Vagina (tissue), 2 donors: Measurements from ENCODE around the gene CACNA1H. TPM values are rescaled to one million over a fixed set of nuclear protein-coding genes. Genes with fewer than 3 reads are reported as not detected.

Source experiments
- DNase-seq, 2 donors: peaks; one replicate each; pipeline ENCODE4 v3.0.0-alpha.2; 2017; ENCODE audit errors: extremely low spot score in 2 of 2
- H3K27ac ChIP-seq: fragments of 200-600 bp; sonication (generic); one replicate; pipeline ENCODE4 v1.5.1; 2019
- H3K27me3 ChIP-seq: fragments of 200-600 bp; sonication (generic); one replicate; pipeline ENCODE4 v1.5.1; 2019
- H3K36me3 ChIP-seq, 2 donors: fragments of 200-600 bp; sonication (generic); one replicate each; pipeline ENCODE4 v1.5.1; 2017 to 2019
- H3K4me1 ChIP-seq: fragments of 200-600 bp; sonication (generic); one replicate; pipeline ENCODE4 v1.5.1; 2019
- H3K4me3 ChIP-seq, 2 donors: fragments of 200-600 bp; sonication (generic); 1 replicate in 1 of 2; 2 replicates in 1 of 2; pipeline ENCODE4 v1.5.1; 2016 to 2019
- H3K9me3 ChIP-seq: fragments of 200-600 bp; sonication (generic); one replicate; pipeline ENCODE4 v1.5.1; 2019
- CTCF ChIP-seq, 3 experiments: fragments of 450-650 bp in 2 of 3; fragments of 200-600 bp in 1 of 3; sonication (generic) in 1 of 3; IDR thresholded peaks; one replicate each; pipeline ENCODE4 v1.5.1; 2017 to 2019; ENCODE audit warnings: antibody characterized with exemption in 3 of 3, mild to moderate bottlenecking in 2 of 3, moderate library complexity in 2 of 3
- POLR2A ChIP-seq, 2 donors: fragments of 450-650 bp; IDR thresholded peaks; one replicate each; pipeline ENCODE4 v1.6.1; 2017; ENCODE audit warnings: antibody characterized with exemption in 2 of 2, mild to moderate bottlenecking in 2 of 2, moderate library complexity in 2 of 2
- POLR2AphosphoS5 ChIP-seq, 2 donors: sonication (generic); formaldehyde crosslinking; IDR thresholded peaks; one replicate each; pipeline ENCODE4 v1.9.0; 2017; ENCODE audit warnings: antibody characterized with exemption in 2 of 2, mild to moderate bottlenecking in 2 of 2, low read depth in 1 of 2; ENCODE audit not compliant: insufficient read depth in 1 of 2
- intact Hi-C: fragments of 100-400 bp; cut with DNase I; formaldehyde crosslinking; loops from one replicate; pipeline ENCODE4 v1.15.1; 2023
- total RNA-seq: library from RNA; depleted of rRNA; stranded (reverse); fragments of >200 nt; gene quantifications from one replicate; pipeline ENCODE4 v1.2.3, GENCODE V29; 2016

The CACNA1H gene
- total RNA-seq, 1 donor from 2014 or later: 10.8 TPM

DNA sequence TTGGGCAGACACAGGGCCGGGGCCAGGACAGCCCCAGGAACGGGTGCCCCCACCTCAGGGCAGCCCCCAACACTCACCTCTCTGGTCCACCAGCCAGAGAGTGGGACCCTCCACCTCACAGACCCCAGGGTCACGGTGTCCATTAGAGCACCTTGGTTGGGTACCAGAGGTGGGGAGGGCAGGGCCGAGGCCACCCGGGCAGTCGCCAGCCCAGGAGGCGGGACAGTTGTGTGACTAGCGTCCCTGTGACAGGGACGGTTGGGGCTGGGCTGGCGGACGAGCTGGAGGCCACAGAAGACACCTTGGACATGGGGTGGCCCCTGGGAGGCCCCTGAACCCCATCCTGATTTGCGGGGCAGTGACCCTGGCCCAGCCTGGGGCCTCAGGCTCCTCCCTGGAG, 45.2 kb upstream of the CACNA1H start:
- Histone ChIP-seq H3K9me3 (no peaks in the 10 kb centered on the region), H3K27me3 (no peaks in the 10 kb centered on the region), H3K36me3 (no peaks in the 10 kb centered on the region), H3K27ac (no peak overlapping the region), H3K4me3 (no peak overlapping the region), H3K4me1 (peaks cover 16% of the 10 kb centered on the region)
- intact Hi-C loops: no loop called here
- no peak for TF ChIP-seq POLR2AphosphoS5 (IDR thresholded peaks at IDR 0.05; ENCODE audit: insufficient read depth in 1 of 2, low read depth in 1 of 2)
- no peak for TF ChIP-seq CTCF (IDR thresholded peaks at IDR 0.05)
- no peak for TF ChIP-seq POLR2A (IDR thresholded peaks at IDR 0.05)
- DNase-seq: no peak

DNA sequence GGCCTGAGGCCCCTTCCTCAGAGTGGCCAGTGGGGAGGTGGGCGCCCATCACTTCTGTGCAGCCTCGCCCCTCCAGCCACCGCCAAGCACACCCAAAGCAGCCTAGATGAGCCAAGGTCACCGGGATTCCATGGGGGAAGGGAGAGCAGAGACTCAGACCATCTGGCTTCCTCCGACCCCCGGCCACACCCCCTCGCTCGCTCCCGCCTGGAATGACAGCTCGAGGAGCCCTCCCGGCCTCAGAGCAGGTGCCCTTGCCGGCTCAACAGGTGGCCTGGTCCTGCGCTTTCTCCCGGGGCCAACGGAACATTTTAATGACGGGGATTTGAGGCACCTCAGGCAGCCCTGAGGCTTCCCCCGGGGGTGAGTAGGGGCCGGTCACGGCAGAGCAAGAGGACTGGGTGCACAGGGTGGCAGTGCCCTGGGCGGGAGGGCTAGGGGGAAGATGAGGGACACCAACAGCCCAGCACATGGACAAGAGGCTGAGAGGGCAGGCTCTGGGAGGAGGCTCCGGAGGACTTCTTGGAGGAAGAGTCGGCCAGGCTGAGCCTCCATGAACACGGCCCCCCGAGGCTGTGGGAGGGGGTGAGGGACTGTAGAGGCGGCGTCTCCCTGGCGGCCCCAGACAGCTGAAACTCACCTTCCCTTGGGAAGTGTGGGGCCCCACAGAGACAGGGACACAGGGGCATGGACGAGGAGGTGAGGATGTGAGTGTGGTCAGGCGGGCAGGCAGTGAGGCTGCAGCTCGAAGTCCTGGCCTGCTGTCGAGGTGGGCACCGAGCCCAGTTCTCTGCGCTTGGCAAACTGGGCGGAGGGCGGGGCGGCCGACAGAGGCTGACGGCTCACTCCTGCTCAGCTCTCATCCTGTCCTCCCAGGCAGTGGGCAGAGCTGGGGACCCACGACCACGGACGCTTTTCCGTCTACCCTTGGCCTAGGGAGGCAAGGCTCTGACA, 44.3 kb upstream of the CACNA1H start:
- Histone ChIP-seq H3K4me1 (peaks cover 10% of the 10 kb centered on the region), H3K36me3 (no peaks in the 10 kb centered on the region), H3K9me3 (no peaks in the 10 kb centered on the region), H3K4me3 (no peak overlapping the region), H3K27ac (no peak overlapping the region), H3K27me3 (no peaks in the 10 kb centered on the region)
- TF ChIP-seq POLR2AphosphoS5 (IDR thresholded peaks at IDR 0.05; ENCODE audit: insufficient read depth in 1 of 2, low read depth in 1 of 2): no peak
- TF ChIP-seq CTCF (IDR thresholded peaks at IDR 0.05): no peak
- no peak for TF ChIP-seq POLR2A (IDR thresholded peaks at IDR 0.05)
- DNase-seq: no peak
- intact Hi-C loops: no loop called here

- no peak overlapping the region for H3K4me3 ChIP-seq
- H3K9me3 ChIP-seq: no peaks in the 10 kb centered on the region
- H3K27ac ChIP-seq: no peak overlapping the region
- no peak for DNase-seq
- intact Hi-C loops: no loop called here
- peaks cover under 1% of the 10 kb centered on the region for H3K27me3 ChIP-seq
- no peaks in the 10 kb centered on the region for H3K36me3 ChIP-seq
- no peak for TF ChIP-seq POLR2AphosphoS5 (IDR thresholded peaks at IDR 0.05; ENCODE audit: insufficient read depth in 1 of 2, low read depth in 1 of 2)
- TF ChIP-seq POLR2A (IDR thresholded peaks at IDR 0.05): no peak
- TF ChIP-seq CTCF (IDR thresholded peaks at IDR 0.05): no peak
- H3K4me1 ChIP-seq: peaks cover 10% of the 10 kb centered on the region
Measured at GRCh38 chr16:1109648-1110047, 43.3 kb upstream of the CACNA1H start.

- no peak for DNase-seq
- no peak for TF ChIP-seq CTCF (IDR thresholded peaks at IDR 0.05)
- no peak for TF ChIP-seq POLR2A (IDR thresholded peaks at IDR 0.05)
- no peak for TF ChIP-seq POLR2AphosphoS5 (IDR thresholded peaks at IDR 0.05; ENCODE audit: insufficient read depth in 1 of 2, low read depth in 1 of 2)
- no peaks in the 10 kb centered on the region for H3K36me3 ChIP-seq
- no peaks in the 10 kb centered on the region for H3K9me3 ChIP-seq
- H3K27me3 ChIP-seq: peaks cover 4% of the 10 kb centered on the region
- peaks cover 10% of the 10 kb centered on the region for H3K4me1 ChIP-seq
- H3K4me3 ChIP-seq: no peak overlapping the region
- H3K27ac ChIP-seq: no peak overlapping the region
- intact Hi-C loops: no loop called here
Measured at GRCh38 chr16:1112506-1113184, 40.3 kb upstream of the CACNA1H start.
